ENCODE measurements around the gene CALD1.
A peak's percentile ranks its signal among the peaks of the same experiment; 100 is the strongest.

CALD1 gene

DNA sequence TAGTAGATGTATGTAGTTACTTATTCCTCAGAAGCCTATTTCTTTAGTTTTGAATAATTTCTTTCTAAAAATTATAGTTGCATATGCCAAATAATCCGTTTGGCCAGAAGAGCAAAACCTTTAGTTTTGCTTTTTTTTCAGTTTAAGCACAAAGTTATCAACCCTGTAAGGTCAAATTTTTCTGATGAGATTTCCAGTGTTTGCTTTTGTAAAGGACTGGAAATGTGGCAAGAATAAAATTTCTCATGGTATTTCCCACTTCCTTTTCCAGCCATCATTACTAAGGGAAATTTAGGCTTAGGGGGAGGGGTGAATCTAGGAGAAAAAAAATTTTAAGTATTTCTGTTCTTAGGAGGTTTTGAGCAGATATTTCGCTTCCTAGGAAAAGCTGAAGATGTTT is 7.6 kb downstream of the CALD1 start:
- DNase-seq (ENCODE audit: low read depth), result no peak

DNA sequence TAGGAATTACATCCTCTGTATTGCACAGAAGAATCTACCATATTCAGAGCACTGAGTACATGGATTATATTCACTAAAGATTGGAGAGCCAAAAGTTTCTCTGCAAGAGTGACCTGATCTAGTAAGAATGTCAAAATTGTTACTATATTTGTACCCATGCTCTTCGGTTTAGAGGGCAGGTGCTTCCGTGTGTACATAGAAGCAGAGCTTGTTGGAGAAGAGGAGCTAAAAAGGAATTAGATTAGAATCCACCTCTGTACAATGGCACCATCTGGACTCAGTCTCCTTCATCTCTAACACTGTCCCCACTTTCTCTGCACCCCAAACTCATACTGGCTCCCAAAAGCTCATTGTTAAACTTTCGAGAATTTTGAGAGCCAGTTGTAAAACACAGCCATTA is 8.3 kb downstream of the CALD1 start:
- DNase-seq (ENCODE audit: low read depth), result no peak

DNA sequence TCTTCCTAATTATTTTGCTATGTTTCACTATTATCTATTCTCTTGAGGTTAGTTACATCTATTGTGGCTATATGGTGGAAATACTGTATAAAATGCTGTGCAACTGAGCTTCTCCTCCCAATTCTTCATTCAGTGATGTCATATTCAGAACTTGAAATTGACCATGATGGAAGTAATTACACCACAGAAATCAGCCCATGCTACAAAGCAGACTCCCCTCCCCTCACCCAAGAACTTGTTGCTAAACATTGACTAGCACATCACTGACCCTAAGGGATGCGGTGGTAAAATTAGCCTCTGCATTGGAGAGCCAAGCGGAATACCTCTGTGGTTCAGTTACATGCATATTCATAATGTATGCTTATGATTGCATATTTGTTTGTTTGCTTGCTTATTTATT is 8.8 kb downstream of the CALD1 start:
- no peak for DNase-seq (ENCODE audit: low read depth)

DNA sequence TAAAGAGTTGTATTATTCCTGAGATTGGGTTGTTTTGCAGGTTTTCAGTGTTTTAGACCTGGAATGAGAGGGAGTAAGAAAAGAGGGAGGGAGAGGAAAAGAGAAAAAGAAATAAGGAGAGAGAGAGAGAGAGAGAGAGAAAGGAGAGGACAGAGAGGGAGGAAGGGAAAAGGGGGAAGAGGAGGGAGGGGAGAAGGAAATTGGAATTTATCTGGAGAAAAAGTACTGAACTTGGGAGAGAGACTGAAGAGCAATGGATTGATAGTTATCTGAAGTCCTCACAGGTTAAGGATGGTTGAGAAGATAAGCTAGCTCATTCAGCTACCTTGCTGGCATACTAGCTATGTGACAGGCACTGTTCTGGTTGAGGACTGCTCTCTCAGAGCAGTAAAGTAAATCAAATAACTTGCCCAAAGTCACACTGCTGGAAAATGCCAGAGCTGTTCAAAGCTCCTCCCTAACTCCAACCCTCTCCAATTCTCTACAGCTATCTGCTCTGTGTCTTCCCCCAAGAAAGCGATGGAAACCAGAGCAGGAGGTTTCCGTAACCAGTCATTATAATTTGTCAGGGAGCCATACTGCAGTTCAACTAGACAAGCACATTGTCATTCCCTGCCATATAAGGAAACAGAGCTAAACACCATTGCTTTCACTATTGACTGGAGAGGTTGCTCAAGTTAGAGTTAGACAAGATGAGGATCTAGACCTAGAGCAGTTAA is 10.7 kb downstream of the CALD1 start:
- no peak for DNase-seq (ENCODE audit: low read depth)

DNA sequence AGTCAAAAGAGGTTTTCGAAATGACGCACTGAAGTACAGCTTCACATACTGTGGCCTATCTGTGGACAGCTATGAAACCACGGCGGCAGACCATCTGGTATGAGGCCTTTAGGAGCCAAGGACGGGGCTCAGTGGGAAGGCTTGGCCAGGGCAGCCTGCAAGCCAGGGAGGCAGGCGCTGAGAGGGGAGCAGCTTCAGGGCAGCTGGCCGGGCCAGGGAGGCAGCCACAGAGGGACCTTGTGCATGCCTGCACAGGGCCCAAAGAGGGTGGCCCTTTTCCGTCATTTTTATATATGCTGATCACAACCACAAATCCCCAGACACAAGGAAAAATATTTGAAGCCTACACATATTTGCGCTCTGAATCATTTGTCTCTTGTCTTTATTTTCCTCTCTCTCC is 13.5 kb downstream of the CALD1 start:
- no peak for DNase-seq (ENCODE audit: low read depth)

DNA sequence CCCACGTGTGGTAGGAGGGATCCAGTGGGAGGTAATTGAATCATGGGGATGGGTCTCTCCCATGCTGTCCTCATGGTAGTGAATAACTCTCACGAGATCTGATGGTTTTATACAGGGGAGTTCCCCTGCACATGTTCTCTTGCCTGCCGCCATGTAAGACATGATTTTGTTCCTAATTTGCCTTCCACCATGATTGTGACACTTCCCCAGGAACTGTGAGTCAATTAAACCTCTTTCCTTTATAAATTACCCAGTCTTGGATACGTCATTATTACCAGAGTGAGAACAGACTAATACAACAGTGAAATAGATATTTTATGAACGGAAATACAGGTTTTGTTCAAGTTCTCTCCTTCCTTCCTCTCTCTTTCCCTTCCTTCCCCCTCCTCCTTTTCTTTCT is 15.8 kb downstream of the CALD1 start:
- no peak for DNase-seq (ENCODE audit: low read depth)

DNA sequence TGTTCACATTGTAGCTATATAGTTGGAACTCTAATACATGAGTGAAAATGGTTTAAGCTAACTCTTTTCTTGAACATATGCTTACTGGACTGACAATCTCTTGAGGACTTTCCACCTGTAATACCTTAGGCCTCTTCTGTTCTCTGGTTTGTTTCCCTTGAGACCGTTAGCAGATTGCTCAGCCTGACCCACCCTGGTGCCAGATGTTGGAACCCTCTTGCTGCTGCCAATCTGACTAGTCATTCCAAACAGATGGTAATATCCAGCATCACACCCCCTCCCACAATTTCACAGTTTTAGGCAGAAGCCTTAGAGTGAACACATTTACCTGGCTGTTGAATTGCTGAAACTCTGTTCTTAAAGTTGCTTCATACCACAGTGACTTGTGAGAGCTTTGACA is 18.7 kb downstream of the CALD1 start:
- no peak for DNase-seq (ENCODE audit: low read depth)

DNA sequence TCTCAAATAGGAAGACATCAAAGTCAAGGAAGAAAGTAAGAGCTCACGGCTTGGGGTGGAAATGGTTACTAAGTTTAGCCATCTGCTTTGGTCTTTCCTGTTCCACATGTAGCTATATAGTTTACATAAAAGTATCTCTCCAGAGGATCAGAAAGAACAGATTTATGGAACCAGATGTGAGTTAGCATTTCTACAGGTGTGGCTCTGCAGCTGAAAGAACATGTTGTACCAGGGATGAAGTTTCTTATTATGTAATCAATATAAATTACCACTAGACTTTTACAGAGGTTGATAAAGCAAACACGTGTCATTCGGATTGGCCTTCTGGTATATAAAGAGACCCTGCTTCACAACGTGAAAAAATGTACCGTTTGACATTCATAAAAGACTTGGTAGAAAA is 19.9 kb downstream of the CALD1 start:
- DNase-seq (ENCODE audit: low read depth), result no peak

DNA sequence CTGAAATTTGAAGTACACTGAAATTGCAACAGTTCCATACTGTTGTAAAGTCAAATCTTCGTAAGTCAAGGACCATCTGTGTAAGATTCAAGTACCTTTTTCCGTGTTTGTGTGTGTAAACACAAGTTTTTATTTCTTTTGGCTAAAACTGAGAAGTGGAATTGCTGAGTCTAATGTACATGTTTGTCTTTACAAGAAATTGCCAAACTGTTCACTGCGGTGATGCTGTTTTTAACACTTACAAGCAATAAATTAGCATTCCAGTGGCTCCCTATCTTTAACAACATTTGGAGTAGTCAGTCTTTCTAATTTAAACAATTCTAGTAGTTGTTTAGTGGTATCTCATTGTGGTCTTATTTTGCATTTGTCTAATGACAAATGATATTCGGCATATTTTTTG is 23.3 kb downstream of the CALD1 start:
- DNase-seq (ENCODE audit: low read depth), result no peak

DNA sequence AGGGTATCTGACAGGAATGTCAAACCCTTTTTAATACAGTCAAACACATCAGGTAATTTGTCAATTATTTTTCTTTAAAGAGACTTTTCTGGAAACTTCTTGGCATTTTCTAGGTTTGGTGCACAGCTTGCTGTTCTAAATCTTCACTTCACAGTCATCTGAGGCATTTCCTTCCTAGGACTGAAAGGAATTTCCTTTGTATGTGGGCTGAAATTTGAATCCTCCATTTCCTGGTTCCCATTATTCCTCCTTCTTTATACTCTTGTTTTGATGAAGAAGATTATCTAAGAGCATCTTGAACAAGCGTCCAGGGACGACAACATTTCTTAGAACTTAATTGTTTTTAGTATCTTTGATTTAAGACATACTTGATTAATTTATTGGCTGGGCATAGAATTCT is 24.9 kb downstream of the CALD1 start:
- DNase-seq (ENCODE audit: low read depth), result no peak

DNA sequence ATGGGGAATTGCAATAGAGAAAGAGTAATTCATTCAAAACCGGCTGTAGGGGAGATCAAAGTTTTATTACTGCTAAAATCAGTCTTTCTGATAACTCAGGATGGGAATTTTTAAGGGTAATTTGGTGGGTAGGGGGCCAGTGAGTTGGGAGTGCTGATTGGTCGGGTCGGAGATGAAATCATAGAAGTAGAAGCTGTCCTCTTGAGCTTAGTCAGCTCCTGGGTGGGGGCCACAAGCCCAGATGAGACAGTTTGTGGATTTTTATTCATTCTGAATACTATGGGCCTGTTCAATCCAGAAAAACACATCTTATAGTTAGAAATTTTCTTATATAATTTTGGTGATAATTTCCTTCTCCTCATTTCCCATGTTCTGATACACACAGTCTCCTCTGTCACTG is 25.4 kb downstream of the CALD1 start:
- no peak for DNase-seq (ENCODE audit: low read depth)

DNA sequence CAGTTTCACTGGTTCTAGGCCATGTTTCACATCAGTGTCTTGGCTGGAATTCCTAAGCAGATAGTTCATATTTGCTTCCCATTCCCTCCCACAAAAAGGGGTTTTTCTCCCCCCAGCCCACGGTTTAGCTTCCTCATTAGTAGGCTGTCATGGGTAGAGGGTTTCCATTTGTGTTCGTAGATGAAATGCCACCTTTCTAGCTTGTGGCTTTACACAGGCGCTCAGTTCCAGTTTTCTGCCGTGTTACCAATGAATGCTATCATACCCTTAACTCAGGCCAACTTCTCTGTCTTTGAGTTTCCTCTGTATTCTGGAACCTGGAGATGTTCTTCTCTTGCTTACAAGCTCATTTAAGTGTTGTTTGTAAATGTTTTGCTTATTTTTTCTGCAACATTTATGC is 26.8 kb downstream of the CALD1 start:
- DNase-seq (ENCODE audit: low read depth), result no peak

DNA sequence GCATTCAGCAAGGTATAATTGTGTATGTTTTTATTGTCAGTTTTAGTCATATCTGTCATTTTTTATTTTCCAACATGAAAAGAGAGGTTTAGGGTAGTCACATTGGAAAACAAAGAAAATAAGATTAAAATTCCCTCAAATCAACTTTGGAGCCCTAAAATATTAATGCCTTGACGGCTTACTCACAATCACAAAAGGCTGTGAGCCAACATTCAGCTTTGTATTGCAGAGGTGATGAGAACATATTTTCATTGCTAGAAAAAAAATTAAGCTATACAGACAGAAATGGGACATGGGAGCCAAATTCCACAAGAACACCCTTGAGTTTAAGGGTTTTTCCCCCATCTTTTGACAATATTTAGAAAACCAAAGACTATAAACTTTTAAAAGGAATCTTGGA is 30.2 kb downstream of the CALD1 start:
- no peak for DNase-seq (ENCODE audit: low read depth)

DNA sequence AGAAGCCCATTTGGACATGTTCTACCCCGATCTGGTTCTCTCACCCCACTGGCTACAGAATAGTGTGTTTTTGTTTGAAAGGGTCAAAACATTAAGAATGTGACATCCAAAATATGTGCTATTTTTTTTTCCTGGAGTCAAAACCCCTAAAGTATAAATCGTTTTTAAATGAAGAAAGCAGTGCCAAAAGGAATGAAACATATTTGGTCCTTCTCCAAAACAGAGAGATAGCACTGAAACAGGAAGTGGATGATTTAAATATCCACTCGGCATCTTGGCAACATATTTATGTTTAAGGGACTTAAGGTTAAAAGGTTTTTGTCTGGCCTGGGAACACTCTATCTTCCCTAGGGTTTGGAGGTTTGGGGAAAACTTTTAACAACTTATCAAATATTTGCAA is 32.3 kb downstream of the CALD1 start:
- DNase-seq (ENCODE audit: low read depth), result no peak

DNA sequence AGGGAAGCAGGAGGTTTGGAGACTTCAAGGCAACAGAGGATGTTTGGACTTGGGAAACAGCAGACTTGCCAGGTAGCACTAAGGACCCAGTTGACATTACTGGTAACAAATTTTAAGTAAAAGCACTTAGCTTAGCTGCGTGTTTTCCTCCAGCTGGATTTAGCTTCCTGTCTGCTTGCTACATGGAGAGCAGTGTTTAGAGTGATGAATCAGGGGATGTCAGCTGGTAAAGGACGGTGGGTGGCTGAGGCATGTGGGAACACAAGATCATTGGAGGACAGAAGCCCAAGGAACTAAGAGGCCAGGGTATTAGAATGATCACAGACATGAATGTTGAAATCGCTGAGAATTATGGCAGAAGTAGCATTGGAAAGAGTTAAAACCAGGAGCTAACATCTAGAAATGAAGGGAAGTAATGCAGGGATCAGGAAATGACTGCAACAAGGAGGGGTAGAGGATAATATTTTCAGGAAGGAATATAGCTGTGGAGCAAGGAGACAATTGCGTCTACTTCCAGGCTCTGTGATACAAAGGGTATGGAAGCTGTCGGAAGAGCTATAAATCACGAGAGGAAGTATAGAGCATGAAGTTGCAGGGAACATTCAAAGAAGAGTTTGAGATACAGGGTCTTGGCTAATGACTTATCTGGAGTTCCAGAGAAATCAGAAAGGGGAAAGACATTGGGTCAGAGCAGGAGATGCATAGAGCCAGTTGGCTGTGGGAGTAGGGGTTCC is 34.4 kb downstream of the CALD1 start:
- no peak for DNase-seq (ENCODE audit: low read depth)

DNA sequence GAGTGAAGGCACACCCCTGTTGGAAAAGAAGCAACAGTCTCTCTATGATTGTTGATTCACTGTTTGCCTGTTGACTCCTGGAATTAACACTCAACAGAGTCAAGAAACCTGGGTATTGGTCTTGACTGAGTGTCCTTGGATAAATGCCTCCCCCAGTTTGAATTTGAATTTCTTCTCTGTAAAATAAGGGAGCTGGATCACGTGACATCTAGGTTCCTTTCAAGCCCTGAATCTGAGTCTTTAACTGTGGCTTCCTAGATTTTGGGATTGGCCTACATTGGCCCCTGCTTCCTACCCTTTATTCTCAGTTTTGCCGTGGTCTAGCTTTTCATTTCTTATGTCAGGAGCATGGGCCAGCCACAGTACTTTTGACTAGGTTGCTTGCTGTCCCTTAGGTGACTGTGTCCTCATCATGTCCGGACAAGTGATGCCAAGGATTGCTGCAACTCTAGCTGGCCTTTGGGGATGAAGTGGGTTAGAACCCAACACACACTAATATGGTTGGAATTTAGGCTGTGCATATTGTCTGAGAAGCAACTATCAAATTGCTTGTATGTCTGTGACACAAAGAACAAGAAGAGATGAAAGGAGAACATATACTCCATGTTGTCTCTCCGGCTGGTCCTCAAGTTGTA is 35.4 kb downstream of the CALD1 start:
- no peak for DNase-seq (ENCODE audit: low read depth)

DNA sequence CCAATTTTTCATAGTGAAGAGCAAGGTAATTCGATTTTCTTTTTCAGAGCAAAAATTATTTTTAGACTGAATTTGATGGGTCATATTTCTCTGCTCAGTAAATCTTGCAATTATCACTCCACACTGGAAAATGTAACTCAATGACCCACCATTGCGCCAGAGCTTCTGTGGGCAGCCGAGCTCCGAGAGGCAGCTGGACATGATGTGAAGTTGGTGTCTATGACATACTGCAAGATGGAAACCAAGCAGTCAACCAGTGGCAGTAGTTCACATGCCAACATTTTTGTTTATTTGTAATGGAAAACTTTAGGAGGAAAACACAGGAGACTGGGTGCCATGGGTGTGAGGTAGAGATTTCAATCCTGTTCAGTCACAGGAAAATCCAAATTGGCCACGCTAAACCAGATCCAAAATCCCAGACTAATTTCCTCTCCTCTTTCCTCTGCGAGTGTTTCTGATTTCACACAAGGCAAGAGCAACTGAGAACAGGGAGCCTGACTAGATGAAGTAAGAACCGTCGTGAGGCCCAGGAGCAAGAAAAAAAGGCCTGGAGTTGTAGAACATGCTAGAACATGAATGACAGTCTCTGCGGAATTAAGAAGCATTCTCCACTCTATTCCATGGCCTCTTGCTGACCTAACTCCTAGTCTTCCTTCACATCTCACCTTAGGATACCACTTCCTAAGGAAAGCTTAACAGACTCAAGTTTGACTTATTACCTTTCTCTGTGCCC is 39.3 kb downstream of the CALD1 start:
- DNase-seq (ENCODE audit: low read depth), result no peak

DNA sequence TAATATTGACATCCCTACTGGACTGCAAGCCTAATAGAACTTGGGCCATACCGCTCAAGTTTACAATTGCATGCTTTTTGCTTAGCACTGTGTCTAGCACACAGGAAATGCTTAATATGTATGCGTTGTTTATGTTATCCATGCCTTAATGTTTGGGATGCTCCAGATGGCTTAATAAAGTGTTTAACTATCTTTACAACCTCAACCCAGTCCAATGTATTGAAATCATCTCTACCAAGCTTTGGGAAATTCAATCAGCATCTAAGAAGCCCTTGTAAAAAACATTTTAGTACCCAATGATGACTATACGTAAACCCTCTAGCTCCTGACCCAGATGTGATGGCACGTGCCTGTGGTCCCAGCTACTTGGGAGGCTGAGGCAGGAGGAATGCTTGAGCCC is 40.0 kb downstream of the CALD1 start:
- no peak for DNase-seq (ENCODE audit: low read depth)

DNA sequence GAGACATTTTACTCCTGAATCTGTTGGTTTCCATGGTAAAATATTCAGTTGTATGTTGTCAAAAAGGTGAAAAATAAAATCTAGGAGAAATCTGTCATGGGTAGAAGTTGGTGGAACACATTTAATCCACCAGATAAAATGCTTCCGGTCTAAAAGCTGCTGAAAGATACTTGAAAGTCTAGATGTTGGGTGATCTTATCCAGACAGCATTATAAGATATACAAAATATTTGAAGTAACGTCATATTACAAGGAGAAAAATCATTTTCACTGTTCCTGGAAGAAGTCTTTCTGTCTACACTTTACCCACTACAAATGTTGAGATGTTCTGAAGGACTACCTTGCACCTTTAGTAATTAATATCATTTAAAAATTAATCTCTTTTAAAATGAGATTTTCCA is 40.9 kb downstream of the CALD1 start:
- DNase-seq (ENCODE audit: low read depth), result no peak

DNA sequence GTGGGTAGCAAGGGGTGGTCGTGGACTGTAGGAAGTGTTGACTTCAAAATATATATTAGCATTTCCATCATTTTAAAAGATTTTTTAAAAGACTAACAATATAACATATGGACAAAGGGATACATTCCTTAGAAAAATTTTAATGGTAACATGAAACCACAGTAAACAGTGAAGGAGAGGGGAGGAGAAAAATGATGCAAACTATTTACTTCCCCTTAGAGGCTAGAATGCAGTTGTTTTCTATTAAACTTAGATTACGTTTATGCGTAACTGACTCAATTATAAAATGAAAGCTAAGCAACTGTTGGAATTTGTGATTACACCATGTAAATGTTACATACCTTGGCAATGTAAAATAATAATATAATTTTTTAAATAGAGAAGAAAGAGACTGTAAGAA is 41.3 kb downstream of the CALD1 start:
- no peak for DNase-seq (ENCODE audit: low read depth)

DNA sequence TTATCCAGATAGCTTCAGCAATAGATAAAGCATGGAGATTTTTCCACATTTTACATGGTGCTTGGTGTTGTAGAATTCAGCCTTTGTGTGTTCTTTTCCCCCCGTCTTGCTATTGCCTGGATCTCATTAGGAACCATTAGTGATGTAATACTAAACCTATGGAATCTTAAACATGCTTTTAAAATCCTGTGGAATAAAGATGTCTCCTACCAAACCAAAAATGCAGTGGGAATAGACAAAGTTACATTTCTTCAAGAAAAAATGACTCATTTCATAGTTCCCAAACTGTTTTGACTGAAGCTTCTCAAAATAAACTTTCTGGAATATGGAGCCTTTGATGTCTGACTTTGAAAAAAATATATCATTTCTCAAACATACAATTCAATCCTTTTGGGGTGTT is 44.0 kb downstream of the CALD1 start:
- peak; percentile 46 for DNase-seq (ENCODE audit: low read depth)

DNA sequence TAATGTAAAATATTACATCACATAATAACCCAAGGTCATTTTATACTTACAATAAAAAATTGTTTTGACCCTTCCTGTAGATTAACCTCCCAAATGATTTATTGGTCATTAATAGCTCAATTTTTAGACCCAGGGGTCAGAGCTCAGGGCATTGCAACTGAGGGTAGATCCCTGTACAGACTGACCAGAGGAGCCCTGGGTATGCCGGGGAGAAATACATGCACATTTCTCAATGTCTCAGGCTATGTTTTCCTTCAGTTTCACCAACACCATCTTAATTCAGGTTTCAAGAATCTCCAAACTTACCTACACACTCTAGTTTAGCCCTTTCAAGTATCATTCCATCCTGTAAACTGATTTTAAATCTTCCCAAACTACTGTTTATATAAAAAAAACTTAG is 46.2 kb downstream of the CALD1 start:
- no peak for DNase-seq (ENCODE audit: low read depth)

DNA sequence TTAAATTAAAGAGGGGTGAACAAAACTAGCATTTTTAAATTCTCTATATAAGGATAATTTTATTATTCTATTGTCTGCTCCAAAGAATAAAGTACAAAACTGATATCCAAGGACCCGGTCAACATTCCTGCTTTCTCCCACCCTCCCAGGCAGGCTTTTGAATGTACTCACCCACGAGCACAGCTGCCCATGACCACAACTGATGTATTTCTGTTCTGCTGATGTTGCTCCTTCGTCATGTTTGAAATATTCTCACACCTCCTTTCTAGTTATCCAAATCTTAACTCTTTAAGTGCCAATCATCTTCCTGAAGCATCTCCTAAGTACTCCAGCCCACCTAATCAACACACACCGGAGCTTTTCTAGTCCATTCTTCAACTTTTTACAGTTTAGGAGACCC is 46.7 kb downstream of the CALD1 start:
- no peak for DNase-seq (ENCODE audit: low read depth)

Data from fibroblast of the conjunctiva (primary cell).